Right cardiac atrium (tissue), 5 donors: Measurements from ENCODE around the gene TRAFD1. TPM values are rescaled to one million over a fixed set of nuclear protein-coding genes. Genes with fewer than 3 reads are reported as not detected.

Experiments
- ATAC-seq, 2 donors: fragments of 200-7000 bp; cut with Tn5 transposase; one replicate each; pipeline versions ENCODE4 v1.8.0 to v1.9.1; 2020; ENCODE audit warnings: moderate library complexity in 2 of 2, mild to moderate bottlenecking in 1 of 2
- DNase-seq, 3 donors: peaks; one replicate each; pipeline ENCODE4 v3.0.0-alpha.2; 2020
- H3K27ac ChIP-seq: one replicate; pipeline ENCODE4 v1.5.1; 2013; ENCODE audit warnings: mild to moderate bottlenecking, low read length, control low read depth, moderate library complexity
- H3K27me3 ChIP-seq: one replicate; pipeline ENCODE4 v1.6.1; 2013; ENCODE audit not compliant: control insufficient read depth, insufficient read depth
- H3K4me1 ChIP-seq: one replicate; pipeline ENCODE4 v1.6.1; 2013; ENCODE audit warnings: low read length; ENCODE audit not compliant: control insufficient read depth, insufficient read depth
- H3K4me3 ChIP-seq: one replicate; pipeline ENCODE4 v1.5.1; 2013; ENCODE audit warnings: low read length, control low read depth
- H3K9me3 ChIP-seq: one replicate; pipeline ENCODE4 v1.6.1; 2013; ENCODE audit warnings: low read length; ENCODE audit not compliant: control insufficient read depth
- WGBS: extraction: QIAGEN DNeasy Blood & Tissue Kit; methylation state at CpG from one replicate; pipeline ENCODE4 v1.1.7; 2013; 5-methylcytosine and 5-hydroxymethylcytosine counted together
- intact Hi-C, 4 donors: fragments of 100-400 bp; cut with DNase I; formaldehyde crosslinking; loops; one replicate each; pipeline versions ENCODE4 v1.11.0 to v1.14.0; 2022 to 2023
- polyA plus RNA-seq: library from polyadenylated mRNA; stranded (reverse); fragments of 200-250 nt; gene quantifications from one replicate; pipeline ENCODE4 v1.2.3, GENCODE V29; 2013
- total RNA-seq, 4 donors: library from RNA; stranded (reverse); fragmentation: NEBNext Ultra II Directional; extraction: Animal tissue kit (Norgen Biotek cat#: 25700); gene quantifications; one replicate each; pipeline ENCODE4 v1.2.1, GENCODE V29; 2021
- donor health status: healthy with polysubstance abuse.
- donor health status: DM: no; HTN: yes; CAD: no.
- donor health status: DM: no; HTN: no; CAD: no.
- donor health status: DM: no; HTN: yes; CAD: no; lungs with severe emphysema.
- donor health status: DM: yes; HTN: yes; CAD: no.

Gene TRAFD1
- total and polyA plus RNA-seq, 5 donors = 13.4 to 24.5 (median 23.7) TPM

GRCh38 chr12:112180422-112180821 is 55.1 kb downstream of the TRAFD1 start:
- ATAC-seq = no peak
- DNase-seq = no peak
- no peaks in the 10 kb centered on the region for H3K4me1 ChIP-seq
- no peaks in the 10 kb centered on the region for H3K27me3 ChIP-seq
- no peaks in the 10 kb centered on the region for H3K9me3 ChIP-seq
- intact Hi-C loops = no loop called here
- H3K27ac ChIP-seq = no peak overlapping the region
- whole genome bisulfite sequencing = 88% methylated on average over 4 of the region's 4 CpGs
- H3K4me3 ChIP-seq = no peak overlapping the region

GRCh38 chr12:112182499-112182898 is 57.1 kb downstream of the TRAFD1 start:
- DNase-seq (peak in 2 of 3 donors; percentile 50 to 72), ATAC-seq (peak; percentile 42 to 66)
- 73% methylated on average over 7 of the region's 7 CpGs for WGBS
- Histone ChIP-seq H3K9me3 (no peaks in the 10 kb centered on the region), H3K27me3 (no peaks in the 10 kb centered on the region), H3K27ac (no peak overlapping the region), H3K4me3 (no peak overlapping the region), H3K4me1 (no peaks in the 10 kb centered on the region)
- intact Hi-C loops = no loop called here

- no peak for DNase-seq
- intact Hi-C loops = no loop called here
- 75% methylated on average over 9 of the region's 9 CpGs for WGBS
- H3K4me1 ChIP-seq = no peaks in the 10 kb centered on the region
- no peaks in the 10 kb centered on the region for H3K27me3 ChIP-seq
- no peak overlapping the region for H3K27ac ChIP-seq
- no peak overlapping the region for H3K4me3 ChIP-seq
- H3K9me3 ChIP-seq = no peaks in the 10 kb centered on the region
- ATAC-seq = peak in 1 of 2 donors; percentile 37
These were observed 58.0 kb downstream of the TRAFD1 start for GRCh38 chr12:112183141-112184021.

GRCh38 chr12:112184056-112184887 is 58.9 kb downstream of the TRAFD1 start:
- intact Hi-C loops = no loop called here
- 96% methylated on average over 46 of the region's 46 CpGs for WGBS
- Histone ChIP-seq H3K27me3 (no peaks in the 10 kb centered on the region), H3K4me1 (no peaks in the 10 kb centered on the region), H3K27ac (no peak overlapping the region), H3K4me3 (no peak overlapping the region), H3K9me3 (no peaks in the 10 kb centered on the region)
- ATAC-seq (peak in 1 of 2 donors; percentile 18), DNase-seq (no peak)

- no peaks in the 10 kb centered on the region for H3K27me3 ChIP-seq
- peak in 1 of 2 donors; percentile 39 for ATAC-seq
These were observed 59.9 kb downstream of the TRAFD1 start for GRCh38 chr12:112185093-112185923.

GRCh38 chr12:112188130-112188830 is 62.9 kb downstream of the TRAFD1 start:
- H3K4me1 ChIP-seq = peaks cover 3% of the 10 kb centered on the region
- 87% methylated on average over 9 of the region's 9 CpGs for WGBS
- DNase-seq = no peak
- no peaks in the 10 kb centered on the region for H3K9me3 ChIP-seq
- intact Hi-C loops = no loop called here
- no peak overlapping the region for H3K4me3 ChIP-seq
- H3K27ac ChIP-seq = no peak overlapping the region
- H3K27me3 ChIP-seq = no peaks in the 10 kb centered on the region
- ATAC-seq = no peak

More at GRCh38 chr12:112185093-112185923, 59.9 kb downstream of the TRAFD1 start:
- H3K9me3 ChIP-seq = no peaks in the 10 kb centered on the region
- intact Hi-C loops = no loop called here
- DNase-seq = no peak
- H3K4me1 ChIP-seq = no peaks in the 10 kb centered on the region
- 89% methylated on average over 26 of the region's 26 CpGs for WGBS
- H3K27ac ChIP-seq = no peak overlapping the region
- no peak overlapping the region for H3K4me3 ChIP-seq

GRCh38 chr12:112190231-112191025 is 65.1 kb downstream of the TRAFD1 start:
- intact Hi-C loops = loop anchor here in 2 of 4 donors (10.0 kb wide), 1 partner anchor 194 kb away; the partner anchor contains the start of gene HECTD4 (in 2 of the 2)
- peaks cover 3% of the 10 kb centered on the region for H3K4me1 ChIP-seq
- H3K9me3 ChIP-seq = no peaks in the 10 kb centered on the region
- 92% methylated on average over 5 of the region's 5 CpGs for WGBS
- H3K27me3 ChIP-seq = no peaks in the 10 kb centered on the region
- ATAC-seq (no peak), DNase-seq (no peak)
- no peak overlapping the region for H3K4me3 ChIP-seq
- no peak overlapping the region for H3K27ac ChIP-seq

- Histone ChIP-seq H3K4me3 (no peak overlapping the region), H3K27ac (peak overlapping the region; percentile 76), H3K9me3 (no peaks in the 10 kb centered on the region), H3K4me1 (peaks cover 3% of the 10 kb centered on the region), H3K27me3 (no peaks in the 10 kb centered on the region)
- no peak for ATAC-seq
- no peak for DNase-seq
- 61% methylated on average over 2 of the region's 2 CpGs for WGBS
- intact Hi-C loops = loop anchor here in 2 of 4 donors (10.0 kb wide), 1 partner anchor 194 kb away; the partner anchor contains the start of gene HECTD4 (in 2 of the 2)
These were observed 65.8 kb downstream of the TRAFD1 start for GRCh38 chr12:112191201-112191600.

GRCh38 chr12:112191840-112192321 is 66.5 kb downstream of the TRAFD1 start:
- intact Hi-C loops = loop anchor here in 2 of 4 donors (10.0 kb wide), 1 partner anchor 193 kb away; the partner anchor contains the start of gene HECTD4 (in 2 of the 2)
- Histone ChIP-seq H3K4me1 (peaks cover 3% of the 10 kb centered on the region), H3K9me3 (no peaks in the 10 kb centered on the region), H3K4me3 (no peak overlapping the region), H3K27me3 (no peaks in the 10 kb centered on the region), H3K27ac (no peak overlapping the region)
- DNase-seq (peak in 1 of 3 donors; percentile 71), ATAC-seq (peak; percentile 74 to 87)
- WGBS = 34% methylated on average over 4 of the region's 4 CpGs
